ENCODE data around the gene COA7.
"Not testable (repeated sequence)": the region's sequence is repeated elsewhere in the genome, so short reads cannot be mapped to it uniquely, and the experiment has no call there.

The COA7 gene

GRCh38 chr1:52706941-52707926 lies 9.1 kb upstream of the COA7 start:
- DNase-seq (ENCODE audit: low read depth in 4 of 4, low spot score in 1 of 4): no peak

DNA sequence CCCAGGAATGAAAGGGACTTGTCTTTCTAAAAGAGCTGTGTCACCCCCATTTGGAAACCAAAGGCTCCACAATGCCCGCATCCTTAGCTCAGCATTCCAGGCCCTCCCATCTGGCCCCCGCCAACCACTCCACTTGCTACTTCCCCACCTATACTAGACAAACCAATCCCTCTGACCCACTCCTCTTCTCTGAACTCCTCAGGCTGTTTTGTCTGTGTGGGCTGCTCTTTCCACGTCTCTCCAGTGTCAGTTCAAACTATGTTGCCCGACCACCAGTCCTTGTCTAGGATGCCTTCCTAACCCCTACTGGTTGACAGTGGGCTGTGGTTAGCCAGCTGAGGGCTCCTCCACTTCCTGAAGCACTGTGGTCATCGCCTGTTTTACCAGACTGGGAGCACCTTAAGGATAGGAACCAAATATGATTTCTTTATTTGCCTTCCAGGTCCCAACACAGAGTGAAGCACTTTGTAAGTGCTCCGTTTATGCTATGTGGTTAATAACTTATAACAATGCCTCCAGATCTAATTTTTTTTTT lies 8.1 kb upstream of the COA7 start:
- DNase-seq (ENCODE audit: low read depth in 4 of 4, low spot score in 1 of 4): no peak

DNA sequence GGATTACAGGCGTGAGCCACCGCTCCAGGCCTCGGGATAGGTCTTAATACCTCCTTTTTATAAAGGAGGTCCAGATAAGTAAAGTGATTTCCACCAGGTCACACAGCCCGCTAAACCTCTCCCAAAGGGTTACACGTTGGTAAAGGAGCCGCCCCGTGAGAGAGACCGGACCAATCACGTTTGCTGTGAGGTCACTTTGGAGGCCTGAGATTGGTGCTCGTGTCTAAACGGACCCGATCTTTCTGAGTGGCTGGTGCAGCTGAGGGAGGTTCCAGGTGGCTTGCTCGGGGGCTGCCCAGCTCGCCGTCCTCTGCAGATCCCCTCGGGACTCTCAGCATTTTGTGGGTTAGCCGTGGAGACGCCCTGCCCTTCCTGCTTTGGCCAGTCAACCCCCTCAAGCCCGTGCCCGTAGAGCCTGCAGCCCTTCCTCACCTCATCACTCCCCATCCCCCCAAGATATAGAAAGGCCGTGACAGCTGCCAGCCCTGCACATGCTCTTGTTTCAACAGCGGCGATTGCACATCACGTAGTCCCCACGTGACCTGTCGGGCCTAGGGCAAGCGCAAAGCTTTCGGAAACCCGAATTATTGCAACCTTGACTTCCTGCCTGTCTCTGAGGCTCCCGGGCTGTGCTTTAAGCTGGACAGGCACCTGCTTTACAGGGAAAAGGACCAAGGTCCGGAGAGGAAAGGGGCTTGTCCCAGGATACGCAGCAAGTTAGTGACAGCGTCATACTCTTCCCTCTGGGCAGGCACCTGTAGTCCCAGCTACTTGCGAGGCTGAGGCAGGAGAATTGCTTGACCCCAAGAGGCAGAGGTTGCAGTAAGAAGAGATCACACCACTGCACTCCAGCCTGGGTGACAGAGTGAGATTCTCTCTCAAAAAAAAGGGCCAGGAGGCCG lies 5.0 kb upstream of the COA7 start:
- DNase-seq (ENCODE audit: low read depth in 4 of 4, low spot score in 1 of 4): peak; percentile 50 to 77 (median 62)

DNA sequence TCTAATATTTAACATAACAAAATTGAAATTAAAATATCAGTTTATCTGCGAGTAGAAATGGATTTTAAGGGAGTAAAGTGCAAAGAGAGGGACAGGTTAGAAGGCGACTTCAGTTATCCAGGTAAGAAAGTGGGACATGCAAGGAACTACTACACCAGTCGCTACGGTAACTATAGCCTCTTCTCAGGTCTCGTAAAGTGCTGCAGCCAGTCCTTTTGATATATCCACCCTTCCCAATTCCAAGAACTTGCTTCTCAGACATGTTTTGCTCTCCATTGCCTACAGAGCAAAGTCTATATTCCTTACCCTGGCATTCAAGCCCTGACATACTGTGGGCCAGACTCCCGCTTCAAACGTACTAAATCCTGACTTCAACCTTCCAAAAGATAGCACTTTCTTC lies 2.5 kb downstream of the COA7 start:
- no peak for DNase-seq (ENCODE audit: low read depth in 4 of 4, low spot score in 1 of 4)

DNA sequence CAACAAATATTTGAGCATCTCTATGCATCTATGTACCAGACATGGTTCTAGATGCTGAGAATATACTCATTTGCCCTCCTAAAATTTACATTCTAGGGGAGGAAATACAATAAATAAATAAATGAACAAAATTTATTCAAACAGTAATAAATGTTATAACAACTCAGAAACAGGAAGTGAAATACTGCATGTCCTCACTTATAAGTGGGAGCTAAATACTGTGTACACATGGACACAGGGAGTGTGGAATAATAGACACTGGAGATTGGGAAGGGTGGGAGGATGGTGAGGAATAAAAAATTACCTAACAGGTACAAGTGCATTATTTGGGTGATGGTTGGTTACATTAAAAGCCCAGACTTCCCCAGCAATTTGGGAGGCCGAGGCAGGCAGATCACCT lies 4.3 kb downstream of the COA7 start:
- no peak for DNase-seq (ENCODE audit: low read depth in 4 of 4, low spot score in 1 of 4)

GRCh38 chr1:52693351-52693750 lies 4.8 kb downstream of the COA7 start:
- DNase-seq (ENCODE audit: low read depth in 4 of 4, low spot score in 1 of 4): not testable (repeated sequence)

- DNase-seq (ENCODE audit: low read depth in 4 of 4, low spot score in 1 of 4): no peak
Measured at GRCh38 chr1:52692697-52693096, 5.5 kb downstream of the COA7 start.

- DNase-seq (ENCODE audit: low read depth in 4 of 4, low spot score in 1 of 4): no peak
Measured at GRCh38 chr1:52691821-52692220, 6.3 kb downstream of the COA7 start.

- no peak for DNase-seq (ENCODE audit: low read depth in 4 of 4, low spot score in 1 of 4)
Measured at GRCh38 chr1:52686830-52687229, 11.3 kb downstream of the COA7 start.

DNA sequence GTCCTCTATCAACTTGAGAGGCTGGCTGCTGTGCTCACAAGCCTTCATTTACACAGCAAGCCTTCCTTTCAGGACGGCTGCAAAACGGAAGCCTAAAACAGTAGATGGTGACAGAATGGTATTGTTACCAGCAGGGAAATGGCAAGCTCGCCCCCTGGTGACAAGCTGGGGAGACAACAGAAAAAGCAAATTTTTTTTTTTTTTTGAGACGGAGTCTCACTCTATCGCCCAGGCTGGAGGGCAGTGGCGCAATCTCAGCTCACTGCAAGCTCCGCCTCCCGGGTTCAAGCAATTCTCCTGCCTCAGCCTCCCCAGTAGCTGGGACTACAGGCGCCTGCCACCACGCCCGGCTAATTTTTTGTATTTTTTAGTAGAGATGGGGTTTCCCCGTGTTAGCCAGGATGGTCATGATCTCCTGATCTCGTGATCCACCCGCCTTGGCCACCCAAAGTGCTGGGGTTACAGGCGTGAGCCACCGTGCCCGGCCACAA lies 11.8 kb downstream of the COA7 start:
- DNase-seq (ENCODE audit: low read depth in 4 of 4, low spot score in 1 of 4): peak; percentile 36 to 57 (median 52)

DNA sequence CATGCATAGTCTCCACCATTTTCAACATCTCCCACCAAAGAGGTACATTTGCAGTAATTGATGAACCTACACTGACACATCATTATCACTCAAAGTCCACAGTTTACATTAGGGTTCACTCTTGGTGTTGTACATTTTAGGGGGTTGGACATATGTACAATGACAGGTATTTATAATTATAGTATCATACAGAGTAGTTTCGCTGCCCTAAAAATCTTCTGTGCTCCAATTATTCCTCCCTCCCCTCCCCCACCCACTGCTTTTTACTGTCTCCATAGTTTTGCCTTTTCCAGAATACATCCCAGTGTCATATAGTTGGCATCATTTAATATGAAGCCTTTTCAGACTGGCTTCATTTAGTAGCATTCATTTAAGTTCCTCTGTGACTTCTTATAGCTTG lies 13.6 kb downstream of the COA7 start:
- no peak for DNase-seq (ENCODE audit: low read depth in 4 of 4, low spot score in 1 of 4)

- no peak for DNase-seq (ENCODE audit: low read depth in 4 of 4, low spot score in 1 of 4)
Measured at GRCh38 chr1:52683367-52683940, 14.7 kb downstream of the COA7 start.

DNA sequence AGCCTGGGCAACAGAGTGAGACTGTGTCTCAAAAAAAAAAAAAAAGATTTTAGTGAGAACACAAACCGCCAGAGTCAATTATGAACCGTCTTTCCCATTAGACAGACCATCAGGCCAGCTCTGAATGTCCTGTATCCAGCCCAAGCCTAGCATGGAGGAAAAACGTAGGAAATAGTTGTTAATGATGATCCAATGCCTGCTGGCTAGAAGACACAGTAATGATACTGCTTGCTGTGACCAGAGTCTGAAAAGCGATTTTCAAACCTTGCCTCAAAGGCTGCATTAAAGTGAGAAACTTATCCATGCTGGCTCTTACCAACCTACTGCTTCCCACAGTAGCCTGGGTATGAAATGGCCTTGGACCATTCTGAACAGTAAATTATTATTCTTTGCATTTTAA lies 17.0 kb downstream of the COA7 start:
- DNase-seq (ENCODE audit: low read depth in 4 of 4, low spot score in 1 of 4): no peak

- DNase-seq (ENCODE audit: low read depth in 4 of 4, low spot score in 1 of 4): no peak
Measured at GRCh38 chr1:52680353-52680752, 17.8 kb downstream of the COA7 start.

DNA sequence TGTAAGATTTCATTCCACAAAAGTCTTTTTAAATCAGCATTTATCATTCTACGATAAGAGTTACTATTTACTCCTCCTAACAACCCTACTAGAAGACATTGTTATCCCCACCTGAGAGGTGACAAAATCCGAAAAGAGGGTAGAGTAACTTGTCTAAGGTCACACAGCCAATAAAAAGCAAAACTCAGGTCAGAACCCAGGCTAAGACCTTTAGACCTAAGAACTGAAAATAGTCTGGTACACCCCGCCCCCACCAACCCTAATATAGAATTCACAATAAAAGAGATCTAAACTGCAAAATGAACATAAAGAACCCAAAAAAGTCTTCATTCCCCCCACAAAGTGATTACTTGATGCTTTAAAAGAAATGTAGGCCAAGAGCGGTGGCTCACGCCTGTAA lies 18.6 kb downstream of the COA7 start:
- no peak for DNase-seq (ENCODE audit: low read depth in 4 of 4, low spot score in 1 of 4)

DNA sequence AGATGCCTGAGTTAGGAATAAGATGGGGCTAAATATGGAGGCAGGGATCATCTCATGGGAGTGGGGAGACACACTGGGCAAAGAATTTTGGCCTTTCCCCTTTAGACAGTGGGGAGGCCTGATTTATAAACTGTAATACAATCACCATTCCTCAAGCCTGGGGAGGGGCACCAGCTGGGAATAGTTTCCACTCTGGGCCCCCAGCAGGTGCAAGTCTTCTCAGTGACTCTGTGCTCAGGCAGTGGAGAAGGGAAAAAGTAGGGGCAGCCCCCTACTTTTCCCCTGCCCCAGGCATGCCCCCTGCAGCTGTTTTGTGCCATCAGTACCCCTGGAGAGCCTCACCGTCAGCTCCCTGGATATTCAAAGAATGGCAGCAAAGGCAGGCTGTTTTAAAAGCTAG lies 19.1 kb downstream of the COA7 start:
- no peak for DNase-seq (ENCODE audit: low read depth in 4 of 4, low spot score in 1 of 4)

GRCh38 chr1:52677076-52677806 lies 20.9 kb downstream of the COA7 start:
- no peak for DNase-seq (ENCODE audit: low read depth in 4 of 4, low spot score in 1 of 4)

DNA sequence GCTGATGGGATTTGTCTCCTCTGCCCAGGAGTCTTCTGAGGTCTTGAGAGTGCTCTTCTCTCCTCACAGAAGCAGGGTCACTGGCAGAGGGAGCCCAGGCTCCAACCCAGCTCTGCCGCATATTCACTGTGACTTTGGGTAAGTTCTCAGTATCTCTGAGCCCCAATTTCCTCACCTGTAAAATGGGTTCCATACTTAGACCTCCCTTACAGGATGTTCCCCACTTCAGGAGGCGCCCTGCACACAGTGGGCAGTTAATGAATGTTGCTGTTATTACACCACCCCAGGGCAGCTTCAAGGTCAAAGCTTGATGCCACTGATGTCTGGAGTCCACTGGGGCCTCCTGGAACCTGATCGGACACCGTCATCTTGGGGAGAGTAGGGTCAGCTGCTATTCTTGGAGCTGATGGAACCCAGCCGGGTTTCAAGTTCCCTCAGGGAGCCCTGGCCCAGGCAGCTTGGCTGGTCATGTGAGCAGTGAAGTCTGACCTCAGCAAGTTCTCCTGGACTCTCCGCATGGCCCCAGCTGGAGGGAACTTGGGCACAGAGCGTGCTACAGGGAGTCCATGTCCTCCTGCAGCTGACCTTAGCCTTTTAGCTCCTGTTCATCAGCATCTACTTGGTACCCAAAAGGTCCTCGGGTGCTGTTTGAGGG lies 21.8 kb downstream of the COA7 start:
- no peak for DNase-seq (ENCODE audit: low read depth in 4 of 4, low spot score in 1 of 4)

GRCh38 chr1:52674497-52675384 lies 23.4 kb downstream of the COA7 start:
- no peak for DNase-seq (ENCODE audit: low read depth in 4 of 4, low spot score in 1 of 4)

Data from stimulated activated CD4-positive, alpha-beta T cell treated with anti-CD3 and anti-CD28 coated beads, Interleukin-1b, Interleukin-23, amount 100 ng/mL, for 24 hours (primary cell).